NOMO-1 treated with dmso at 0.1 percent for 144 hours (cell line): Measurements from ENCODE around the gene SHF.
A peak's percentile ranks its signal among the peaks of the same experiment; 100 is the strongest.

Source experiments
- DNase-seq: peaks from one replicate; lab custom pipeline; 2025; ENCODE audit not compliant: unreplicated experiment; lab: John Stamatoyannopoulos, UW

Gene SHF

DNA sequence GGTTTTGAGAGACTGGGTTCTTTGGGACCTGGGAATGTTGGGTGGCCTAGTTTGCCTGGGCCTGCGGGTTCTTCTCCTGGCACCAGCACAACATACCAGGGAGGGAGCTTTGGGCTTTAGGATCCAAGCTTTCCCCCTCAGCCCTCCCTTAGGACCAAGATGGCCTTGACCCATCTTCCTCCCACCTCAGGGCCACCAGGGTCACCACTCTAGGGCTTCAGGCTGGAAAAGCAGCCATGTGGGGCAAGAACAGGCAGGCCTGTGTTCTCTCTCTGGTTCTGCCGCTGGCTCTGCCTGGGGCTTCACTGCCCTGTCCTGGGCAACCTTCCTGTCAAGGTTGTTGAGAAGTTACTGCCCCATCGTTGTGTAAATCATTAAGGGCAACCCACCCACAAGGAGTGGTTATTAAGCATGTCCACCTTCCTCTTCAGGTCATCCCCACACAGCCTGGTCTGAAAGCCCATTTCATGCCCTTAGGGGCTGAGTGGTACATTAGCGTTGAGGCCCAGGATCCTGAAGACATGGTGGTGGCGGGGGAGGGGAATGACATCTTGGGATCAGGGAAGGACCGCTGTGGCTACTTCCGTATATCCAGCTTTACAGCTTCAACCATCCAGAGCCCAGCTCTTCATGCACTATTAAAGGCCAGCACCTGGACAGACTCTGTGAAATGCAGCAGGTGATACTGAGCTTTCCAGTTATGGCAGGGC lies 57.3 kb downstream of the SHF start:
- DNase-seq, result no peak

DNA sequence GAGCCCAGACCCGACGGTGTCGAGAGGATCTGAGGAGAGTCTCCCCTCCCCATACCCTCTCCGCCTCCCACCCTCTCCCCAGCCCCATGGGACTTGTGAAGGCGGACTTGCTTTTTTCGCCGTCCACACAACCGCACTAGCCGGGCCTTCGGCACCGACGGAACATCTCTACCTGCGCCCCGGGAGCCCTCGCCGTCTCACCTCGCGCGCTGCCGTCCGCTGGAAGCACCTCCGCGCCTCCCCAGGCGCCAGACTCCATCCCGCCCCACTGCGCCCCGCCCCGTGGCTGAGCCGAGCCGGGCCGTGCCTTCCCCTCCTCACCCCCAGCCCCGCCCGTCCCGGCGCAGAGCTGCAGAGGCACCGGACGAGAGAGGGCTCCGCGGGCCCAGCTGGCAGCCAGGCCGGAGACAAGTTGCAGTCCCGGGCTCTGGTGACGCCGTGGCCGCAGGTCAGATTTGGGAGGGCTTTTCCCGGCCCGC lies 58.1 kb downstream of the SHF start, which contains the start of the genes DUOX1 and DUOXA1:
TSS of gene DUOX1 (plus strand) at position 344 of the 479 bp plus-strand sequence. CDS start 1,973 bp downstream, outside the sequence.
TSS of gene DUOXA1 (minus strand) at position 229 of the 479 bp plus-strand sequence. CDS start 6,865 bp downstream, outside the sequence.
- no peak for DNase-seq

DNA sequence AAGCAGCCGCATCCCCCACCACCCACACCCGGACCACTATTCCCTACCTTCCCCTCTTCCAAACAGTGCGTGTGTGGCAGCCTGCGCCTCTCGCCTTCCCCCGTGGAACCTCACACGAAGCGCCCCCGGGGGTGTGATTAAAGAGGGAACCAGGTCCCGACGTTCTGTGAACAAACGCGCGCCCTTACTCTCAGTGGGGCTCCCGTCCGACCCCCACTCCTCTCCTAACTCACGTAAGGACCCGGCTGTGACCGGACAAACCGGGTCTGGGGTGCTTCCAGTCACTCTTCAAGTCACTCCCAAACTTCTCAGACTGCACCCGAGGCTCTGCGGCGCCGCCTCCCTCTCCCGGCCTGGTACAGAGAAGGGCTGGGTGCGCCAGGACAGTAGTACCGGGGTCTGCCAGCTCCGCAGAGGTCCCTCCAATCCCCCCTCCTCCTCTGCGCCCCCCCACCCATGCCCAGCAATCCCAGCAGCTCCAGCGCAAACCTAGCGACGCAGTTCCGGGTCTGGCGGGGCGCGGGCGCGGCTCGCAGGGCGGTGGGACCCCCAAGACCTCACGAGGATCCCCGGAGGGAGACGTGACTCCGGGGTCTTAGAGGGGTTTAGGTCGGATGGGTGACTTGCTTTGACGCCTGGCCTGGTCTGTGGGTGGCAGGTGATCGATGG lies 58.7 kb downstream of the SHF start:
- no peak for DNase-seq

DNA sequence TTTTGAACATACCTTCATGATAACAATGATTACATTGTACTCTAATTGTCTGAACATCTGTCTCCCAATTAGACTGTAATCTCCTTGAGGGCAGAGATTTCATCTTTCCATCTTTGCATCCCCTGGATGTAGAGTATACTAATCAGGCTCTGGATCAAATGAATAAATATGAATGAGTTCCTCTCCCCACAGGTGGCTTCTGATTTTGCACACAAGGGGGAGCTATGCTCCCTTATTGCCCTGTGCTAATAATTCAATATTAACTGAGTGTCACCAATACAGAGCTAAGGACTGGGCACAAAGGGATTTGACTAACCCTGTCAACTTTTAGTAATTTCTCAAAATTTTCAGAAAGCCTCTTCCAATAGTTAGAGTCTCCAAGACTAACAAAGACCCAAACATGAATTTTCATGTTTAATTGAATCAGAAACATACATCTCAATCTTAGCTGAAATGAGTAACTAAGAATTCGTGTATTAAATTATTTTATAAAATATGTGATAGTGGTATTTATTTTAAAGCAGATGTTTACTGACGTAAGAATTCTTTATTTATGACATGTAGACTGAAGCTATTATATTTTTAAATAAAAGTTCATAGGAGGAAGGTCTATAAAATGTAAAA lies 61.1 kb downstream of the SHF start:
- DNase-seq, result no peak

DNA sequence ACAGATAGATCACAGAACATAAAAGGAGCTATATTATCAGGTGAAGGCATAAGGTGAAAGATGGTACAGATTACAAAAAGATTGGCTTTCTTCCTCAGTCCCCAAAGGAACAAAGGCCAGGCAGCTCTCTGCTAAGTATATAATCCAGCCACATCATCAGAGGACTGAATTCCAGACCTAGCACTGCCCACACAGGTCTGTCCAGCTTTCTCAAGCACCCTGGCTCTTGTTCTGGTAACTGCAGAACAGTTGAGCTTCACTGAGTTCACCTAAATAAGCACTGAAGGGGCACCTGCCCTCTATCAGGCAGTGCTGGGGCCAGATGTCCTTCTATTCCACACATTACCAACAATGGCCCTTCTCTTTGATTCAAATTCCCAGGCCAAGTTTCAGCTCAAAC lies 64.4 kb downstream of the SHF start:
- no peak for DNase-seq

DNA sequence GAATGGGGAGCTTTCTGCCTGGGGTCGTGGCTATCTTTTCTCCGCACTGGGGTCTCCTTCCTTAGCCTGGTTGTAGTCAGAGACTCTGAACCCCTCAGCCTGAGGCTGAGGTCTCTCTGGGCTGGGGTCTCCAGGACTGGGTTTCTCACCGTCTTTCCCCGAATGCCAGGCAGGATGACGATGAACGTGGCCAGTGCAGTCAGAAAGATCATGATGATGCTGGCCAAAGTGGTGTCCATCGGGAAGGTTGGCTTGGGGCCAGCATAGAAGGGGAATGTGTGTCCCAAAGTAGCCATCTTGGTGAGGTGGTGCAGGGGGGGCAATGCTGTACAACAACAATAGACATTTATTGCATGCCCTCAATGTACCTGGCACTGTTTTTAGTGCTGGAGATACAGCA lies 65.0 kb downstream of the SHF start:
- DNase-seq, result no peak

DNA sequence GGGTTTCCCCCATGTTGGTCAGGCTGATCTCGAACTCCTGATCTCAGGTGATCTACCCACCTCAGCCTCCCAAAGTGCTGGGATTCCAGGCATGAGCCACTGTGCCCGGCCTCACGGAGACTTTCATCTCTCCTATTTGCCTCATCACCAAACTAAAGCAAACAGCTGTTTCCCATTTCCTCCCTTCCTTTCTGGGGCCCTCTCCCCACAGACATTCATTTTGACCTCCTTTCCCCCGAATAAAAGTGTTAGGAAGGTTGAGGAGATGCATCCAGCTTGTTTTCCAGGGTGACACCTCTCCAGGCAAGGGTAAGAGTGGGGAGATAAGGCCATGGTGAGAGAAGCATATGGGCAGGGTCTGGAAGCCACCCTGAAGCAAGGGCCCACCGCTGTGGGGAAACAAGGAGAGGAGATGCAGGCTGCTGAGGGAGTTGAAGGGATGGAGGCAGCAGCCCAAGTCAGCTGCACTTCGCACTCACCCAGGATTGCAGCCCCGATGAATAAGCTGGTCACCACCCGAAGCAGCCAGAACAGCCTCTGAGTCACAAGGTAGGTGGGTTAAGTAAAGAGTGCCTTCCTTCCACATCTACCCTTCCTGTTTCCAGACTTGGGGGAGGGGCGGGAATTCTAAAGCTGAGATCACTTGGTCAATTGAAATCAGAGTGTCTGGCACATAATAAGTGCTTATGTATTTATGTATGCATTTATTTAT lies 65.9 kb downstream of the SHF start:
- DNase-seq, result no peak

DNA sequence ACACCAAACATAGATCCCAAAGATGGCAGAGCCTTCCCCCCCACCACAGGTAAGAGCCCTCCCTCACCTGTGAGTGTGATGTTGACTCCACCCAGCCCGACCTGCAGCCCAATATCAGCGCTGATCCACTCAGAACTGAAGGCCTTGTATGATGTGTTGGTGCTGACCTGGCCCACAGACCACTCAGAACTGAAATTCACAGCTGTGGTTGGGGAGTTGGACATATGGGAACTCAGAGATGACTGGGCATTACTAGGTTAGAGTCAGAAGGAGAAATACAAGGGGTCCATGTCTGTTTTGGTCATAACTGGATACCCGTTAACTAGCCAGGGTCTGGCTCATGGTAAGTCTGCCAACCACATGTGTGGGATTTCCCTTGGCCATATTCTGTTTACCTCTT lies 66.7 kb downstream of the SHF start:
- no peak for DNase-seq

DNA sequence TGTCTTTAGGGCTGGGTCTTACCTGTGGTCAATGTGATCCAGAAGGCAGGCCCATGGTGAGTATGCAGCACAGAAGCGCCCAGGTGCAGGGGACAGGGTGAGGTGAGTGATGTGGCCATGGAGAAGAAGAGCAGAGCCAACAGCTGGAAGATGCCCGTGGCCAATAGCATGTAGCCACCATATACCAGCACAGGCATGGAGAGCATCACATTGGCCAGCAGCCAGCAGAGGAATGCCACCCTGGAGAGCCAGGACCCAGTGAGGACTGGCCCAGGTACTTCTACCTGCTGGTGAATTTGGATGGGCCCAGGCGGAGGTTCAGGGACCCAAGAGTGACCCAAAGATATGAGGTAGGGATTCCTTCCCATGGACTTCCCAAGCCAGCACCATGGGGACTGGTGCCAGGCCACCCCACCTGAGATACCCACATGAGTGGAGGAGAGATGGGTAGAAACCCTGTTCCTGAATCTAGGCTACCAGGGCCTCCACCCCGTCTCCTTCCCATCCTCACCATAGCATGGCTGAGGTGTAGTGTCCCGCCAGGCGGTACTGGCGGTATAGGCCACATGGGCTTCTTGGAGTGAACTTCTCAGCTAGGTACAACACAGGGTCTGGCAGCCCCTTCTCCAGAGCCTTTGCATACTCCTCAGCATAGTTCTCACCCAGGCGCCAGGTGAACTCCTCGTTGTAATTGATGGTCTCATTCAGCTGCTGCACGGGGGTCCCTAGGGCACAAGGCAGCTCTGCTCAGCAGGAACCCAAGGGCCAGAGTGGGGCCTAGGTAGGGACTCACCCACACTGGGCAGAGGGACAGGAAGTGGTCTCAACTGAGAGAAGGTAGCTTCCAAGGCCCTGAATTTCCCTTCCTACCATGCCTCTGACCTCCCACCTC lies 67.4 kb downstream of the SHF start:
- no peak for DNase-seq

DNA sequence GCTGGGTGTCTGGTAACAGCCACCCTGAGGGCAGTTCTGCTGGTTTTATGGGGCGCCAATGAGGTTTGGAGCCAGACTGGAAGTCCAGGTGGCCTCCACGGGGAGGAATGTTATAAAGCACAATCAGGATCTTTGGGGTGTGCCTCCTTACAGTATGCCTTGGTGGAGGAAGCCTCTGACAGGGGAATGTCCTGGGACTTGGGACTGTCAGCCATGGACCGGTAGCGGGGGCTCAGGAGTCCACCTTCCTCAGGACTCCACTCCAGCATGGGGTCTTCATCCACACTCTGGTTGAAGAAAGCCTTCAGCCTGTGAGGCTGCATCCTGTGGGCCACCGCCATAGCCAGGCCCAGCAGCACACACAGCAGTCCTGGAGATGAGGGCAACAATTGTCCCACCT lies 68.8 kb downstream of the SHF start:
- no peak for DNase-seq

DNA sequence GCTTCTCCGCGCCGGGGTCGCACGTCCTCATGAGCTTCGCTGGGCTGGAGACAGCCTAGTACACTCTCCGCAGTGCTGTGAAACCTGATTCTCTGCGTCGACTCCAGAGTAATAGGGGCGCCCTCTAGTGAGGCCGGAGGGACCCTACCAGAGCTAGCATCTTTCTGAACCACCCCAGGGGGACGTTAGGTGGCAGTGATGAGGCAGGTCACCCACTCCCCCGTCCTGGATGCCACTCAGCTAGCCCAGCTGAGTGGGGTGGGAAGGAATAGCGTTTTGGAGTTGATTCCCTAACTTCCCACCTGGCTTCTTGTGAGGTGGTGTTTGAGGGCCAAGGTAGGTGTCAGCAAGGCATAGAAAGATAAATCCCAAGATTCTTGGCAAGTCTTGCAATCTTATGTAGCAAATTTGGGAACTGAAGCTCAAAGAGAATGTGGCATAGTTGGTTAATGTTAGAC lies 69.6 kb downstream of the SHF start:
- peak; percentile 77 for DNase-seq

DNA sequence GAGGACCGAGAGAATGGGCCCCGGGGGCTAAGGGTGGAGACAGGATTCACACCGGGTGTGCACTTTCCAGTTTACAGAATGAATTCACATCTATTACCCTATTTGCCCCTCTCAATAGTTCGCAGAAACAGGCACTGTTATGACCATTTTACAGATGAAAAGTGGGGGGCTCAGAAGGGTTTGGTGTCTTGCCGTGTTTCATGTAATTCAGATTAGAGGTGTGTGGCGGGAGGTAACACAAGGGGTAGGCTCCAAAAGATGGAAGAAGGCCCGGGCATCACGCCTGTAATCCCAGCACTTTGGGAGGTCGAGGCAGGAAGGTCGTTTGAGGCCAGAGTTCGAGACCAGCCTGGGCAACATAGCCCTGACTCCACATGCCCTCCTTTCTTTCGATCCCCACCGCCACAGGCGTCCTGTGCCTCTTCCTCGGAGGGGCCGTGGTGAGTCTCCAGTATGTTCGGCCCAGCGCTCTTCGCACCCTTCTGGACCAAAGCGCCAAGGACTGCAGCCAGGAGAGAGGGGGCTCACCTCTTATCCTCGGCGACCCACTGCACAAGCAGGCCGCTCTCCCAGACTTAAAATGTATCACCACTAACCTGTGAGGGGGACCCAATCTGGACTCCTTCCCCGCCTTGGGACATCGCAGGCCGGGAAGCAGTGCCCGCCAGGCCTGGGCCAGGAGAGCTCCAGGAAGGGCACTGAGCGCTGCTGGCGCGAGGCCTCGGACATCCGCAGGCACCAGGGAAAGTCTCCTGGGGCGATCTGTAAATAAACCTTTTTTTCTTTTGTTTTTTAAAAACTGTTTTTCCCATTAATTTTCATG lies 70.2 kb downstream of the SHF start:
- no peak for DNase-seq
